Tibial nerve (tissue), 4 donors: Measurements from ENCODE around the gene PLBD1. TPM values are rescaled to one million over a fixed set of nuclear protein-coding genes. Genes with fewer than 3 reads are reported as not detected.

Experiments used
- DNase-seq, 2 donors: peaks; one replicate each; pipeline ENCODE4 v3.0.0-alpha.2; 2019; ENCODE audit warnings: low spot score in 2 of 2
- H3K27ac ChIP-seq, 4 donors: fragments of 200-600 bp; sonication (generic) in 3 of 4; one replicate each; pipeline ENCODE4 v1.5.1; 2017 to 2019; ENCODE audit warnings: mild to moderate bottlenecking in 1 of 4
- H3K27me3 ChIP-seq, 2 donors: fragments of 200-600 bp; sonication (generic) in 1 of 2; one replicate each; pipeline versions ENCODE4 v1.5.1 to v1.6.0; 2017 to 2019
- H3K36me3 ChIP-seq, 3 donors: fragments of 200-600 bp; sonication (generic); one replicate each; pipeline ENCODE4 v1.5.1; 2018 to 2019
- H3K4me1 ChIP-seq, 4 donors: fragments of 200-600 bp; sonication (generic) in 3 of 4; one replicate each; pipeline ENCODE4 v1.5.1; 2017 to 2019
- H3K4me3 ChIP-seq, 4 donors: fragments of 200-600 bp; sonication (generic) in 3 of 4; one replicate each; pipeline ENCODE4 v1.5.1; 2017 to 2019; ENCODE audit warnings: mild to moderate bottlenecking in 1 of 4, moderate library complexity in 1 of 4
- H3K9me3 ChIP-seq, 4 donors: fragments of 200-600 bp; sonication (generic) in 3 of 4; one replicate each; pipeline ENCODE4 v1.5.1; 2017 to 2019
- EP300 ChIP-seq, 2 donors: sonication (generic); formaldehyde crosslinking; IDR thresholded peaks; one replicate each; pipeline ENCODE4 v1.6.1; 2017; ENCODE audit warnings: antibody characterized with exemption in 2 of 2, mild to moderate bottlenecking in 1 of 2
- POLR2A ChIP-seq, 2 donors: fragments of 450-650 bp; IDR thresholded peaks; one replicate each; pipeline ENCODE4 v1.6.1; 2017; ENCODE audit warnings: antibody characterized with exemption in 2 of 2, mild to moderate bottlenecking in 2 of 2, moderate library complexity in 2 of 2
- WGBS, 2 donors: methylation state at CpG; one replicate each; pipeline ENCODE4 v1.1.5; 2018; 5-methylcytosine and 5-hydroxymethylcytosine counted together
- total RNA-seq, 4 donors: library from RNA; depleted of rRNA; stranded (reverse); fragments of >200 nt; gene quantifications; one replicate each; pipeline ENCODE4 v1.1.0, GENCODE V29; 2016
- TF ChIP-seq, protein P1 (sequence below), 5 experiments: fragments of 200-600 bp in 3 of 5; fragments of 450-650 bp in 2 of 5; sonication (generic) in 3 of 5; IDR thresholded peaks; one replicate each; pipeline ENCODE4 v1.5.1; 2016 to 2019; ENCODE audit warnings: antibody characterized with exemption in 5 of 5, mild to moderate bottlenecking in 3 of 5, moderate library complexity in 2 of 5

The PLBD1 gene
- total RNA-seq, 4 donors from 2014 or later, result 4.8 to 12.0 (median 8.6) TPM

DNA sequence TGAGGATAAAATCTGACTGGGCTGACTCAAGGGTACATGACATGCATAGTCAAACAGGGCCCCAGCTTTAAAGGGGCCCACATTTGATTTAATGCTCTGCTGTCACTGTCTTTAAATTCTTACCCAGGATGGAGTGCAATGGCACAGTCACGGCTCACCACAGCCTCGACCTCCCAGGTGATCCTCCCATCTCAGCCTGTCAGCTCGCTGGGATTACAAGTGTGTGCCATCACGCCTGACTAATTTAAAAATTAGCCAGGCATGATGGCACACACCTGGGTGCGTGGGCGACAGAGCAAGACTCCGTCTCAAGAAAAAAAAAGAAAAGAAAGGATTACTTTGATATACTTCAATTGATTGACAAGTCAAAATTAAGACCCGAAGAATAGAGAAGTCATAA, 9.2 kb upstream of the PLBD1 start:
- H3K27ac ChIP-seq, result no peak overlapping the region
- WGBS, 2 donors, result 80 to 84% methylated on average over 8 of the region's 8 CpGs
- H3K9me3 ChIP-seq, result no peaks in the 10 kb centered on the region
- no peaks in the 10 kb centered on the region for H3K36me3 ChIP-seq
- H3K27me3 ChIP-seq, result no peaks in the 10 kb centered on the region
- TF ChIP-seq POLR2A (IDR thresholded peaks at IDR 0.05) (no peak), EP300 (IDR thresholded peaks at IDR 0.05) (no peak)
- TF ChIP-seq, protein P1, sequence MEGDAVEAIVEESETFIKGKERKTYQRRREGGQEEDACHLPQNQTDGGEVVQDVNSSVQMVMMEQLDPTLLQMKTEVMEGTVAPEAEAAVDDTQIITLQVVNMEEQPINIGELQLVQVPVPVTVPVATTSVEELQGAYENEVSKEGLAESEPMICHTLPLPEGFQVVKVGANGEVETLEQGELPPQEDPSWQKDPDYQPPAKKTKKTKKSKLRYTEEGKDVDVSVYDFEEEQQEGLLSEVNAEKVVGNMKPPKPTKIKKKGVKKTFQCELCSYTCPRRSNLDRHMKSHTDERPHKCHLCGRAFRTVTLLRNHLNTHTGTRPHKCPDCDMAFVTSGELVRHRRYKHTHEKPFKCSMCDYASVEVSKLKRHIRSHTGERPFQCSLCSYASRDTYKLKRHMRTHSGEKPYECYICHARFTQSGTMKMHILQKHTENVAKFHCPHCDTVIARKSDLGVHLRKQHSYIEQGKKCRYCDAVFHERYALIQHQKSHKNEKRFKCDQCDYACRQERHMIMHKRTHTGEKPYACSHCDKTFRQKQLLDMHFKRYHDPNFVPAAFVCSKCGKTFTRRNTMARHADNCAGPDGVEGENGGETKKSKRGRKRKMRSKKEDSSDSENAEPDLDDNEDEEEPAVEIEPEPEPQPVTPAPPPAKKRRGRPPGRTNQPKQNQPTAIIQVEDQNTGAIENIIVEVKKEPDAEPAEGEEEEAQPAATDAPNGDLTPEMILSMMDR (IDR thresholded peaks at IDR 0.05), result no peak
- H3K4me1 ChIP-seq, result no peaks in the 10 kb centered on the region
- DNase-seq, result no peak
- no peak overlapping the region for H3K4me3 ChIP-seq

DNA sequence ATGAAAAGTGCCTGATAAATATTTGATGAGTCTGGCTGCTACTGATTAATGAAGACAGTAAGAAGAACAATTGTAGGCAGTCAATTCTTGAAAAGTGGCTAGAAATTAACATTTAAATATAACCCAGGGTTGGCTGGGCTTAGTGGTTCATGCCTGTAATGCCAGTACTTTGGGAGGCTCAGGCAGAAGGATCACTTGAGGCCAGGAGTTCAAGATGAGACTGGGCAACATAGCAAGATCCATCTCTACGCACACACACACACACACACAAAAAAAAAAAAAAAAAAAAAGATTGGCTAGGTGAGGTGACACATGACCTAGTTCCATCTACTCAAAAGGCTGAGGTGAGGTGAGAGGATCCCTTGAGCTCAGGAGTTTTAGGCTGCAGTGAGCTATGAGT, 7.9 kb upstream of the PLBD1 start:
- Histone ChIP-seq H3K27me3 (no peaks in the 10 kb centered on the region), H3K27ac (no peak overlapping the region), H3K4me3 (no peak overlapping the region), H3K9me3 (no peaks in the 10 kb centered on the region), H3K36me3 (no peaks in the 10 kb centered on the region), H3K4me1 (no peaks in the 10 kb centered on the region)
- TF ChIP-seq, protein P1 (IDR thresholded peaks at IDR 0.05), result no peak
- no peak for TF ChIP-seq POLR2A (IDR thresholded peaks at IDR 0.05)
- no peak for TF ChIP-seq EP300 (IDR thresholded peaks at IDR 0.05)
- WGBS, 2 donors, result 90 to 94% methylated on average over 1 of the region's 1 CpG
- DNase-seq, result no peak

DNA sequence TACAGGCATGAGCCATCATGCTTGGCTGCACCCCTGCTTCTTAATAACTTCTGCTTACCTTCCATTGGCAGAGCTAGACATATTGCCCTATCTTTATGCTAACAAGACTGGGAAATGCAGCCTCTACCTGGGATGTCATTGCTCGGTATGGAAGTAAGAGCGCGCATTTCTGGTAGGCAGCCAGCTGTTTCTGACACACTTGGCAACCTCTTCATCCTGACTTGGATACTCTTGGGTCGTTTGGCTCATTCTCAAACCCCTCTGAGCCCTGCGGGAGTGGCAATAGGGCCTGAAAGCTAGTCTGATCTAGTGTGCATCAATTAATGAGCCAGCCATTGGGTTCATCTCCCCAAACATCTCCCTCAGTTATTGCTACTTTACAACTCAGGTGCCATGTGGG, 5.4 kb upstream of the PLBD1 start:
- no peaks in the 10 kb centered on the region for H3K36me3 ChIP-seq
- no peak overlapping the region for H3K4me3 ChIP-seq
- no peaks in the 10 kb centered on the region for H3K4me1 ChIP-seq
- no peak for TF ChIP-seq EP300 (IDR thresholded peaks at IDR 0.05)
- TF ChIP-seq, protein P1 (IDR thresholded peaks at IDR 0.05), result no peak
- no peak for TF ChIP-seq POLR2A (IDR thresholded peaks at IDR 0.05)
- H3K27me3 ChIP-seq, result no peaks in the 10 kb centered on the region
- H3K9me3 ChIP-seq, result no peaks in the 10 kb centered on the region
- no peak overlapping the region for H3K27ac ChIP-seq
- DNase-seq, result no peak
- 77 to 83% methylated on average over 5 of the region's 5 CpGs for WGBS, 2 donors

DNA sequence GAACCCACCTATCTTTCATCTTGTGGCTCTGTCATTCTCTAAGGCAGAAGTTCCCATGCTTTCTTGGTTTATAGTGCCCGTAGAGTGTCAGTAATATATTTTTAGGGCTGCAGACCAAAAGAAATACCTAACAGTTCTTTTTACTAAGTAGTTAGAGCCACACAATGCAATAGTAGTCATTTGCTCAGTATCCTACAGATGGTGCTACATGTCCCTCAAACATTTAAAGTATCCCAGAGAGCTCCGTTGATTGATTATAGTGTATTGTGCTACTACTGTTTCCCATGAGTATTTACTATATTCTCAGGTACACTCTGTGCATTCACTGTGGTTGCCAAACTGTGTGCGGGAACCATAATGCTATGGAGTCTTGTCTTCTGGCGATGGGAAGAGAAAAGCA, 4.7 kb upstream of the PLBD1 start:
- 80 to 87% methylated on average over 4 of the region's 4 CpGs for WGBS, 2 donors
- no peaks in the 10 kb centered on the region for H3K36me3 ChIP-seq
- no peak overlapping the region for H3K4me3 ChIP-seq
- no peaks in the 10 kb centered on the region for H3K9me3 ChIP-seq
- TF ChIP-seq, protein P1 (IDR thresholded peaks at IDR 0.05), result no peak
- TF ChIP-seq EP300 (IDR thresholded peaks at IDR 0.05), result no peak
- no peak for TF ChIP-seq POLR2A (IDR thresholded peaks at IDR 0.05)
- H3K27me3 ChIP-seq, result no peaks in the 10 kb centered on the region
- no peak overlapping the region for H3K27ac ChIP-seq
- peaks cover 0 to 1% (median 0%) of the 10 kb centered on the region in 4 donors for H3K4me1 ChIP-seq
- no peak for DNase-seq

DNA sequence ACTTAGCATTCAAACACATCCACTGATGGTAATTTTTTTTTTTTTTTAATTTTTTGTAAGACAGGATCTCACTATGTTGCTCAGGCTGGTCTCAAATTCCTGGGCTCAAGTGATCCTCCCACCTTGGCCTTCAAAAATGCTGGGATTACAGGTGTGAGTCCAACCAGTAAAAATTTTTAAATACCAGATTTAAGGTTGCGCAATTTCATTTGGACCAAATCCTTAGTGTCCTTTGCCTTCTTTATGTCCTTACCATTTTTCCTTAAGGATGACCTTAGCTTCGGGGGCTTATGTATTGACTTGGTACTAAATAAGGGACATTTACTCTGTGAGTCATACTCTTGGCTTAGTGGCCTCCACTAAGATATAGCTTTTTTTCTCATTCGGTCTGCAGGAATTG, 4.1 kb upstream of the PLBD1 start:
- no peak overlapping the region for H3K27ac ChIP-seq
- no peaks in the 10 kb centered on the region for H3K36me3 ChIP-seq
- no peak overlapping the region for H3K4me3 ChIP-seq
- peaks cover 0 to 7% (median 0%) of the 10 kb centered on the region in 4 donors for H3K4me1 ChIP-seq
- 91 to 94% methylated on average over 3 of the region's 3 CpGs for WGBS, 2 donors
- no peaks in the 10 kb centered on the region for H3K9me3 ChIP-seq
- TF ChIP-seq POLR2A (IDR thresholded peaks at IDR 0.05) (no peak), EP300 (IDR thresholded peaks at IDR 0.05) (no peak)
- TF ChIP-seq, protein P1 (IDR thresholded peaks at IDR 0.05), result no peak
- DNase-seq, result no peak
- peaks cover 0 to 6% of the 10 kb centered on the region in 2 donors for H3K27me3 ChIP-seq
